ENCODE results near the gene UFD1. TPM values are rescaled to one million over a fixed set of nuclear protein-coding genes. Genes with fewer than 3 reads are reported as not detected.
A peak's percentile ranks its signal among the peaks of the same experiment; 100 is the strongest.

UFD1 gene
- total and polyA plus RNA-seq, 9 of the 15 experiments (the other 6 are each of a cell fraction or from before 2014, with no cell fraction given): 238 to 645 (median 363) TPM

- TF ChIP-seq, protein P1, sequence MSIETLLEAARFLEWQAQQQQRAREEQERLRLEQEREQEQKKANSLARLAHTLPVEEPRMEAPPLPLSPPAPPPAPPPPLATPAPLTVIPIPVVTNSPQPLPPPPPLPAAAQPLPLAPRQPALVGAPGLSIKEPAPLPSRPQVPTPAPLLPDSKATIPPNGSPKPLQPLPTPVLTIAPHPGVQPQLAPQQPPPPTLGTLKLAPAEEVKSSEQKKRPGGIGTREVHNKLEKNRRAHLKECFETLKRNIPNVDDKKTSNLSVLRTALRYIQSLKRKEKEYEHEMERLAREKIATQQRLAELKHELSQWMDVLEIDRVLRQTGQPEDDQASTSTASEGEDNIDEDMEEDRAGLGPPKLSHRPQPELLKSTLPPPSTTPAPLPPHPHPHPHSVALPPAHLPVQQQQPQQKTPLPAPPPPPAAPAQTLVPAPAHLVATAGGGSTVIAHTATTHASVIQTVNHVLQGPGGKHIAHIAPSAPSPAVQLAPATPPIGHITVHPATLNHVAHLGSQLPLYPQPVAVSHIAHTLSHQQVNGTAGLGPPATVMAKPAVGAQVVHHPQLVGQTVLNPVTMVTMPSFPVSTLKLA (conservative IDR thresholded peaks at IDR 0.05): 0 out of 4 replicates have a peak, but pooled peaks of 1 of the 2 experiments have one; percentile 11
- no peak; the same call in 1 of the 2 replicates for TF ChIP-seq ZNF121 (CRISPR knock-in tag; conservative IDR thresholded peaks at IDR 0.05)
- no peak for TF ChIP-seq SP2 (IDR thresholded peaks at IDR 0.05; ENCODE audit: extremely low read depth, low read depth, low read length, poor library complexity, severe bottlenecking)
- TF ChIP-seq, protein P2, sequence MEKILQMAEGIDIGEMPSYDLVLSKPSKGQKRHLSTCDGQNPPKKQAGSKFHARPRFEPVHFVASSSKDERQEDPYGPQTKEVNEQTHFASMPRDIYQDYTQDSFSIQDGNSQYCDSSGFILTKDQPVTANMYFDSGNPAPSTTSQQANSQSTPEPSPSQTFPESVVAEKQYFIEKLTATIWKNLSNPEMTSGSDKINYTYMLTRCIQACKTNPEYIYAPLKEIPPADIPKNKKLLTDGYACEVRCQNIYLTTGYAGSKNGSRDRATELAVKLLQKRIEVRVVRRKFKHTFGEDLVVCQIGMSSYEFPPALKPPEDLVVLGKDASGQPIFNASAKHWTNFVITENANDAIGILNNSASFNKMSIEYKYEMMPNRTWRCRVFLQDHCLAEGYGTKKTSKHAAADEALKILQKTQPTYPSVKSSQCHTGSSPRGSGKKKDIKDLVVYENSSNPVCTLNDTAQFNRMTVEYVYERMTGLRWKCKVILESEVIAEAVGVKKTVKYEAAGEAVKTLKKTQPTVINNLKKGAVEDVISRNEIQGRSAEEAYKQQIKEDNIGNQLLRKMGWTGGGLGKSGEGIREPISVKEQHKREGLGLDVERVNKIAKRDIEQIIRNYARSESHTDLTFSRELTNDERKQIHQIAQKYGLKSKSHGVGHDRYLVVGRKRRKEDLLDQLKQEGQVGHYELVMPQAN (IDR thresholded peaks at IDR 0.05; ENCODE audit: borderline replicate concordance): no peak
- no peak for TF ChIP-seq HCFC1 (IDR thresholded peaks at IDR 0.05; ENCODE audit: low read depth, low read length)
- no peak for TF ChIP-seq SMARCE1 (IDR thresholded peaks at IDR 0.05)
- TF ChIP-seq CREB1 (IDR thresholded peaks at IDR 0.05): no peak
- peak; percentile 13; the same call in 1 of the 2 replicates for TF ChIP-seq CREB1 (CRISPR knock-in tag; IDR thresholded peaks at IDR 0.05)
- TF ChIP-seq MCM3 (IDR thresholded peaks at IDR 0.05): no peak
- TF ChIP-seq ETV6 (IDR thresholded peaks at IDR 0.05; ENCODE audit: borderline replicate concordance in 1 of 2, low read depth in 2 of 2, low read length in 1 of 2): no peak
- TF ChIP-seq ETV6 (CRISPR knock-in tag; IDR thresholded peaks at IDR 0.05; ENCODE audit: borderline replicate concordance): no peak
- TF ChIP-seq ARID2 (IDR thresholded peaks at IDR 0.05): no peak
- TF ChIP-seq DPF2 (IDR thresholded peaks at IDR 0.05): no peak
- TF ChIP-seq TGIF2 (CRISPR knock-in tag; IDR thresholded peaks at IDR 0.05): 0 out of 2 replicates have a peak, but pooled peaks have one; percentile 46
- TF ChIP-seq, protein P3, sequence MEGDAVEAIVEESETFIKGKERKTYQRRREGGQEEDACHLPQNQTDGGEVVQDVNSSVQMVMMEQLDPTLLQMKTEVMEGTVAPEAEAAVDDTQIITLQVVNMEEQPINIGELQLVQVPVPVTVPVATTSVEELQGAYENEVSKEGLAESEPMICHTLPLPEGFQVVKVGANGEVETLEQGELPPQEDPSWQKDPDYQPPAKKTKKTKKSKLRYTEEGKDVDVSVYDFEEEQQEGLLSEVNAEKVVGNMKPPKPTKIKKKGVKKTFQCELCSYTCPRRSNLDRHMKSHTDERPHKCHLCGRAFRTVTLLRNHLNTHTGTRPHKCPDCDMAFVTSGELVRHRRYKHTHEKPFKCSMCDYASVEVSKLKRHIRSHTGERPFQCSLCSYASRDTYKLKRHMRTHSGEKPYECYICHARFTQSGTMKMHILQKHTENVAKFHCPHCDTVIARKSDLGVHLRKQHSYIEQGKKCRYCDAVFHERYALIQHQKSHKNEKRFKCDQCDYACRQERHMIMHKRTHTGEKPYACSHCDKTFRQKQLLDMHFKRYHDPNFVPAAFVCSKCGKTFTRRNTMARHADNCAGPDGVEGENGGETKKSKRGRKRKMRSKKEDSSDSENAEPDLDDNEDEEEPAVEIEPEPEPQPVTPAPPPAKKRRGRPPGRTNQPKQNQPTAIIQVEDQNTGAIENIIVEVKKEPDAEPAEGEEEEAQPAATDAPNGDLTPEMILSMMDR (IDR thresholded peaks at IDR 0.05 in 2 of 3, conservative IDR thresholded peaks at IDR 0.05 in 1 of 3; ENCODE audit: insufficient read depth in 2 of 3, low read depth in 1 of 3, low read length in 3 of 3): peak in 2 of 3 experiments; percentile 25 to 36; a peak in 4 of 6 replicates
- no peak for TF ChIP-seq SMAD3 (CRISPR knock-in tag; conservative IDR thresholded peaks at IDR 0.05)
- no peak for TF ChIP-seq CAMTA2 (CRISPR knock-in tag; conservative IDR thresholded peaks at IDR 0.05)
- TF ChIP-seq ZBTB11 (CRISPR knock-in tag; IDR thresholded peaks at IDR 0.05): 0 out of 6 replicates have a peak, but pooled peaks of 1 of the 3 experiments have one; percentile 26
- TF ChIP-seq CHD2 (IDR thresholded peaks at IDR 0.05; ENCODE audit: low read depth, low read length): no peak
Measured at GRCh38 chr22:19495562-19496323, 16.8 kb upstream of the UFD1 start (continued).
